Ovary (tissue), 3 donors: ENCODE results near the gene DDI2.

Experiments
- POLR2A ChIP-seq: fragments of 450-650 bp; IDR thresholded peaks from one replicate; pipeline ENCODE4 v1.6.1; 2017; ENCODE audit warnings: antibody characterized with exemption, mild to moderate bottlenecking, moderate library complexity
- TF ChIP-seq, protein P1 (sequence below), 3 donors: fragments of 450-650 bp in 2 of 3; fragments of 200-600 bp in 1 of 3; IDR thresholded peaks; one replicate each; pipeline versions ENCODE4 v1.5.1 to v1.8.0; 2016 to 2022; ENCODE audit warnings: antibody characterized with exemption in 3 of 3, mild to moderate bottlenecking in 1 of 3
- donor health status: DM: no; HTN: no; CAD: no.

DNA sequence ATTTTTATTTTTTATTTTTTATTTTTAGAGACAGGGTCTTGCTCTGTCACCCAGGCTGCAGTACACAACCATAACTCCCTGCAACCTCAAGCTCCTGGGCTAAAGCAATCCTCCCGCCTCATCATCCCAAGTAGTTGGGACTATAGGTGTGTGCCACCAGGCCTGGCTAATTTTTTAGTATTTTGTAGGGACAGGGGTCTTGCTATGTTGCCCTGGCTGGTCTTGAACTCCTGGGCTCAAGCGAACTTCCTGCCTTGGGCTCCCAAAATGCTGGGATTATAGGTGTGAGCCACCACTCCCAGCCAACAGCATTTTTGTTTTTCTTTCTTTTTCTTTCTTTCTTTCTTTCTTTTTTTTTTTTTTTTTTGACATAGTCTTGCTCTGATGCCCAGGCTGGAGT, 80.9 kb downstream of the DDI2 start:
- TF ChIP-seq POLR2A, result no peak
- TF ChIP-seq, protein P1, sequence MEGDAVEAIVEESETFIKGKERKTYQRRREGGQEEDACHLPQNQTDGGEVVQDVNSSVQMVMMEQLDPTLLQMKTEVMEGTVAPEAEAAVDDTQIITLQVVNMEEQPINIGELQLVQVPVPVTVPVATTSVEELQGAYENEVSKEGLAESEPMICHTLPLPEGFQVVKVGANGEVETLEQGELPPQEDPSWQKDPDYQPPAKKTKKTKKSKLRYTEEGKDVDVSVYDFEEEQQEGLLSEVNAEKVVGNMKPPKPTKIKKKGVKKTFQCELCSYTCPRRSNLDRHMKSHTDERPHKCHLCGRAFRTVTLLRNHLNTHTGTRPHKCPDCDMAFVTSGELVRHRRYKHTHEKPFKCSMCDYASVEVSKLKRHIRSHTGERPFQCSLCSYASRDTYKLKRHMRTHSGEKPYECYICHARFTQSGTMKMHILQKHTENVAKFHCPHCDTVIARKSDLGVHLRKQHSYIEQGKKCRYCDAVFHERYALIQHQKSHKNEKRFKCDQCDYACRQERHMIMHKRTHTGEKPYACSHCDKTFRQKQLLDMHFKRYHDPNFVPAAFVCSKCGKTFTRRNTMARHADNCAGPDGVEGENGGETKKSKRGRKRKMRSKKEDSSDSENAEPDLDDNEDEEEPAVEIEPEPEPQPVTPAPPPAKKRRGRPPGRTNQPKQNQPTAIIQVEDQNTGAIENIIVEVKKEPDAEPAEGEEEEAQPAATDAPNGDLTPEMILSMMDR (IDR thresholded peaks at IDR 0.05), result no peak
